B cell (primary cell): ENCODE data around the gene BLOC1S1. TPM values are rescaled to one million over a fixed set of nuclear protein-coding genes. Genes with fewer than 3 reads are reported as not detected.
"Not testable (repeated sequence)": the region's sequence is repeated elsewhere in the genome, so short reads cannot be mapped to it uniquely, and the experiment has no call there.

Source experiments
- ATAC-seq: fragments of 200-7000 bp; cut with Tn5 transposase; one replicate; pipeline ENCODE4 v1.10.0; 2021; ENCODE audit warnings: low read depth, mild to moderate bottlenecking, moderate number of reproducible peaks, moderate library complexity
- CTCF ChIA-PET: fragments of 350-600 bp; sonication (Branson Sonifier 250); formaldehyde crosslinking; loops from one replicate; lab custom pipeline; 2021; ENCODE audit warnings: antibody characterized with exemption, inconsistent platforms; lab: Charles Lee
- POLR2A ChIA-PET: fragments of 350-600 bp; sonication (Branson Sonifier 250); formaldehyde crosslinking; loops from one replicate; lab custom pipeline; 2021; ENCODE audit warnings: antibody characterized with exemption; lab: Charles Lee
- DNase-seq: peaks from one replicate; pipeline ENCODE4 v3.0.0; 2013
- H2AFZ ChIP-seq: 2 replicates; pipeline ENCODE4 v1.6.1; 2012; ENCODE audit warnings: mild to moderate bottlenecking, low read depth, low read length; ENCODE audit not compliant: insufficient read depth, poor library complexity, severe bottlenecking
- H3K27ac ChIP-seq, 2 donors: 1 replicate in 1 of 2; 2 replicates in 1 of 2; pipeline ENCODE4 v1.5.1; 2012 to 2013; ENCODE audit warnings: low read length in 2 of 2, mild to moderate bottlenecking in 2 of 2, moderate library complexity in 1 of 2
- H3K27me3 ChIP-seq, 4 experiments: fragments of 200-600 bp in 1 of 4; sonication (generic) in 1 of 4; replicated peaks in 1 of 4; 1 replicate in 2 of 4; 2 replicates in 2 of 4; pipeline versions ENCODE4 v1.6.1 to v1.7.0; 2013 to 2016; ENCODE audit warnings: low read length in 3 of 4, mild to moderate bottlenecking in 2 of 4, mixed read lengths in 1 of 4, moderate library complexity in 1 of 4; ENCODE audit not compliant: insufficient read depth in 4 of 4, control insufficient read depth in 3 of 4; ENCODE audit errors: control extremely low read depth in 1 of 4
- H3K36me3 ChIP-seq, 2 experiments: replicated peaks in 1 of 2; 1 replicate in 1 of 2; 2 replicates in 1 of 2; pipeline versions ENCODE4 v1.6.1 to v1.7.1; 2013; ENCODE audit warnings: low read length in 1 of 2; ENCODE audit not compliant: insufficient read depth in 2 of 2, control insufficient read depth in 1 of 2; ENCODE audit errors: control extremely low read depth in 1 of 2, extremely low read depth in 1 of 2
- H3K4me1 ChIP-seq, 2 donors: fragments of 200-600 bp in 1 of 2; sonication (generic) in 1 of 2; 1 replicate in 1 of 2; 2 replicates in 1 of 2; pipeline versions ENCODE4 v1.5.1 to v1.6.1; 2013 to 2017; ENCODE audit warnings: low read length in 2 of 2; ENCODE audit not compliant: control insufficient read depth in 2 of 2, insufficient read depth in 2 of 2
- H3K4me2 ChIP-seq: replicated peaks from 2 replicates; pipeline ENCODE3; 2012; ENCODE audit warnings: mild to moderate bottlenecking, low read depth, low read length; ENCODE audit not compliant: poor library complexity, severe bottlenecking
- H3K4me3 ChIP-seq, 5 experiments: fragments of 200-600 bp in 1 of 5; sonication (generic) in 1 of 5; 1 replicate in 3 of 5; 2 replicates in 2 of 5; pipeline versions ENCODE4 v1.5.1 to v1.7.0; 2011 to 2016; ENCODE audit warnings: low read length in 4 of 5, mild to moderate bottlenecking in 4 of 5, low read depth in 2 of 5, control low read depth in 1 of 5, moderate library complexity in 1 of 5; ENCODE audit not compliant: insufficient read depth in 1 of 5; ENCODE audit errors: control extremely low read depth in 1 of 5, extremely low read depth in 1 of 5
- H3K79me2 ChIP-seq: fragments of 200-600 bp; sonication (generic); one replicate; pipeline ENCODE4 v1.6.0; 2016; ENCODE audit warnings: low read length; ENCODE audit not compliant: control insufficient read depth, insufficient read depth
- H3K9ac ChIP-seq: fragments of 200-600 bp; sonication (generic); 2 replicates; pipeline ENCODE4 v1.6.1; 2017; ENCODE audit warnings: mild to moderate bottlenecking, low read length, moderate library complexity
- H3K9me3 ChIP-seq, 3 donors: one replicate each; pipeline versions ENCODE4 v1.6.1 to v1.7.1; 2013; ENCODE audit warnings: low read length in 2 of 3; ENCODE audit not compliant: control insufficient read depth in 2 of 3, insufficient read depth in 1 of 3; ENCODE audit errors: control extremely low read depth in 1 of 3
- H4K20me1 ChIP-seq: 2 replicates; pipeline ENCODE4 v1.6.0; 2012; ENCODE audit warnings: mild to moderate bottlenecking, low read length; ENCODE audit not compliant: insufficient read depth, control insufficient read depth, poor library complexity, severe bottlenecking
- H3K27ac Mint-ChIP-seq: one replicate; pipeline ENCODE4 v1.8.0; 2021; ENCODE audit warnings: mixed read lengths
- H3K27me3 Mint-ChIP-seq: one replicate; pipeline ENCODE4 v1.8.0; 2021; ENCODE audit warnings: mixed read lengths
- H3K4me1 Mint-ChIP-seq: one replicate; pipeline ENCODE4 v1.8.0; 2021; ENCODE audit warnings: mixed read lengths
- H3K4me3 Mint-ChIP-seq: one replicate; pipeline ENCODE4 v1.8.0; 2021; ENCODE audit warnings: mixed read lengths
- H3K9me3 Mint-ChIP-seq: one replicate; pipeline ENCODE4 v1.8.0; 2022; ENCODE audit warnings: mixed read lengths; ENCODE audit not compliant: insufficient read depth
- EZH2 ChIP-seq: IDR thresholded peaks from 2 replicates; pipeline ENCODE4 v1.6.1; 2012; ENCODE audit warnings: borderline replicate concordance, low read depth, mild to moderate bottlenecking, moderate library complexity, low read length; ENCODE audit not compliant: insufficient read depth, poor library complexity, severe bottlenecking
- WGBS: methylation state at CpG from one replicate; pipeline ENCODE4 v1.1.5; 2013; ENCODE audit warnings: missing lambda C conversion rate; ENCODE audit not compliant: insufficient coverage; 5-methylcytosine and 5-hydroxymethylcytosine counted together
- intact Hi-C: fragments of 100-400 bp; cut with micrococcal nuclease; formaldehyde crosslinking; loops from one replicate; pipeline ENCODE4 v1.10.0; 2022
- polyA plus RNA-seq: library from polyadenylated mRNA; depleted of rRNA; stranded (reverse); fragments of >200 nt; gene quantifications from 2 replicates; pipeline ENCODE4 v1.2.3, GENCODE V29; 2012
- total RNA-seq, 2 donors: library from RNA; stranded (reverse); fragments of 120-200 nt in 1 of 2; gene quantifications; 1 replicate in 1 of 2; 2 replicates in 1 of 2; pipeline versions ENCODE4 v1.2.3 to v1.2.4, GENCODE V29; 2013 to 2022
- TF ChIP-seq, protein P1 (sequence below): fragments of 200-600 bp; IDR thresholded peaks from one replicate; pipeline ENCODE4 v1.8.0; 2022; ENCODE audit warnings: antibody characterized with exemption, mild to moderate bottlenecking

BLOC1S1 gene
- total and polyA plus RNA-seq, 2 donors (not counting 1 experiment from before 2014, with no cell fraction given), result 71.1 to 229 TPM

DNA sequence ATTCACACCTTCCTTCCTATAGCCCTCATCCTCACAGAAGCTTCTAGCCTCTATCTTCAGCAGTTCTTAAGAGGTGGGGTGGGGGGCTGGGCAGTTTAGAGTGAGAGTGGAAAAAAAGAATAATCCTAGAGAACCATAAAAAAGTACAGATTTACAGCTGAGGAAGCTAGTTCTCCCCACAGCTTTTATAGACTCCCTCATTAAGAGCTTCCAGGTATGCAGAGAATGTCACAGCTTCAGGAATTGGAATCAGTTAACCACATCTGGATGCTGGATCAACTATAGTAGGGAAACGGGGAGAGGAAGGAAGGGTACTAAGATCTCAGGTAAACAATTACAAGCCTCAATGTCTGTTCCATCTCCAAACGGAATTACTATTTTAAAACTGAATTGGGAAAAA is 39.4 kb downstream of the BLOC1S1 start:
- Histone ChIP-seq H3K79me2 (no peaks in the 10 kb centered on the region), H2AFZ (no peak overlapping the region), H4K20me1 (peaks cover 4% of the 10 kb centered on the region), H3K27ac (no peak overlapping the region), H3K27me3 (no peaks in the 10 kb centered on the region), H3K36me3 (peaks cover 12 to 82% of the 10 kb centered on the region in 2 experiments), H3K9me3 (no peaks in the 10 kb centered on the region), H3K4me2 (no peak overlapping the region), H3K4me3 (no peak overlapping the region), H3K9ac (no peak overlapping the region), H3K4me1 (no peaks in the 10 kb centered on the region)
- TF ChIP-seq, protein P1, sequence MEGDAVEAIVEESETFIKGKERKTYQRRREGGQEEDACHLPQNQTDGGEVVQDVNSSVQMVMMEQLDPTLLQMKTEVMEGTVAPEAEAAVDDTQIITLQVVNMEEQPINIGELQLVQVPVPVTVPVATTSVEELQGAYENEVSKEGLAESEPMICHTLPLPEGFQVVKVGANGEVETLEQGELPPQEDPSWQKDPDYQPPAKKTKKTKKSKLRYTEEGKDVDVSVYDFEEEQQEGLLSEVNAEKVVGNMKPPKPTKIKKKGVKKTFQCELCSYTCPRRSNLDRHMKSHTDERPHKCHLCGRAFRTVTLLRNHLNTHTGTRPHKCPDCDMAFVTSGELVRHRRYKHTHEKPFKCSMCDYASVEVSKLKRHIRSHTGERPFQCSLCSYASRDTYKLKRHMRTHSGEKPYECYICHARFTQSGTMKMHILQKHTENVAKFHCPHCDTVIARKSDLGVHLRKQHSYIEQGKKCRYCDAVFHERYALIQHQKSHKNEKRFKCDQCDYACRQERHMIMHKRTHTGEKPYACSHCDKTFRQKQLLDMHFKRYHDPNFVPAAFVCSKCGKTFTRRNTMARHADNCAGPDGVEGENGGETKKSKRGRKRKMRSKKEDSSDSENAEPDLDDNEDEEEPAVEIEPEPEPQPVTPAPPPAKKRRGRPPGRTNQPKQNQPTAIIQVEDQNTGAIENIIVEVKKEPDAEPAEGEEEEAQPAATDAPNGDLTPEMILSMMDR, result no peak
- TF ChIP-seq EZH2, result no peak
- ChIA-PET CTCF (interaction anchor here (1.2 to 4.7 kb wide), 4 partner anchors 15 to 241 kb away, joined by 3 to 19 read pairs (median 4); no protein-coding TSS in a partner anchor), POLR2A (no interaction called here)
- ATAC-seq (no peak), DNase-seq (no peak)
- no peak overlapping the region for H3K4me3 Mint-ChIP-seq
- intact Hi-C loops, result no loop called here
- no peaks in the 10 kb centered on the region for H3K9me3 Mint-ChIP-seq
- no CpG with 5 or more reads among the region's 2 CpGs for WGBS
- H3K4me1 Mint-ChIP-seq, result no peaks in the 10 kb centered on the region
- no peak overlapping the region for H3K27ac Mint-ChIP-seq
- no peaks in the 10 kb centered on the region for H3K27me3 Mint-ChIP-seq

DNA sequence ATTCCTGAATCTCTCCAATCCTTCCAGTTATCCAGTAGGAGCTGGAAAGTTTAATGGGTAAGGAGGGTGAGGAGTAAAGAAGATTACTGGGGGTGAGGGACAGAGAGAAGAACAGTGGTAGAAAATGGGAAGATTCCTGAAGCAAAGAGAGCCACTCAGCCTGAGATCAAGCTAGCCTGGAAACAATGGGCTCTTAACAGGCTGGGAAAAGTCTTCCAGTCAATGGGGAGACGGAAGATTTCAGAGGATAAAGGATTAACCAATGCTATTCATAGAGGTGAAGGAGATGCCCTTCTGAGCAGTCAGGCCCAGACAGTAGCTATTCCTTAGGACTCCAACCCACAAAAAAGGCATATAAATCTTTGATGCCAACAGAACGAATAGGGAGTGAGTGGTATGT is 41.9 kb downstream of the BLOC1S1 start:
- H3K4me1 Mint-ChIP-seq, result no peaks in the 10 kb centered on the region
- intact Hi-C loops, result no loop called here
- Histone ChIP-seq H3K4me3 (no peak overlapping the region), H3K9me3 (no peaks in the 10 kb centered on the region), H3K79me2 (no peaks in the 10 kb centered on the region), H3K27ac (no peak overlapping the region), H3K27me3 (no peaks in the 10 kb centered on the region), H4K20me1 (peaks cover 4% of the 10 kb centered on the region), H2AFZ (no peak overlapping the region), H3K36me3 (peaks cover 14 to 78% of the 10 kb centered on the region in 2 experiments), H3K9ac (no peak overlapping the region), H3K4me2 (no peak overlapping the region), H3K4me1 (no peaks in the 10 kb centered on the region)
- no peaks in the 10 kb centered on the region for H3K9me3 Mint-ChIP-seq
- POLR2A ChIA-PET, result no interaction called here
- DNase-seq, result no peak
- WGBS, result no CpG with 5 or more reads among the region's 2 CpGs
- H3K27me3 Mint-ChIP-seq, result no peaks in the 10 kb centered on the region
- no peak for ATAC-seq
- TF ChIP-seq EZH2, result no peak
- TF ChIP-seq, protein P1, result no peak
- CTCF ChIA-PET, result interaction anchor here (1.4 to 2.2 kb wide), 2 partner anchors 12 to 19 kb away, joined by 5 to 12 read pairs; no protein-coding TSS in a partner anchor
- no peak overlapping the region for H3K27ac Mint-ChIP-seq
- no peak overlapping the region for H3K4me3 Mint-ChIP-seq

DNA sequence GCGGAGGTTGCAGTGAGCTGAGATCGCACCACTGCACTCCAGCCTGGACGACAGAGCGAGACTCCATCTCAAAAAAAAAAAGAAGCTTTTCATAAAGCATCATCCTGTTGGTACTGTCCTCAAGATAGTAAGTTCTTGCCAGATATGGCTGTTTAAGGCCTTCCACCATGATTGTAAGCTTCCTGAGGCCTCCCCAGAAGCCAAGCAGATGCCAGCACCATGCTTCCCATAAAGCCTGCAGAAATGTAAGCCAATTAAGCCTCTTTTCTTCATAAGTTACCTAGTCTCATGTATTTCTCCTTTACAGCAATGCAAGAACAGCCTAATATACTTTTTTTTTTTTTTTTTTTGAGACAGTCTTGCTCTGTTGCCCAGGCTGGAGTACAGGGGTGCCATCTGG is 42.7 kb downstream of the BLOC1S1 start:
- H3K27me3 Mint-ChIP-seq, H3K9me3 ChIP-seq, H3K4me1 ChIP-seq, H3K4me3 ChIP-seq, H4K20me1 ChIP-seq, H3K4me1 Mint-ChIP-seq, ATAC-seq, H3K79me2 ChIP-seq, H3K27ac ChIP-seq, H3K9me3 Mint-ChIP-seq, DNase-seq, H2AFZ ChIP-seq, H3K27me3 ChIP-seq, H3K27ac Mint-ChIP-seq, H3K4me2 ChIP-seq, intact Hi-C loops, H3K9ac ChIP-seq, H3K4me3 Mint-ChIP-seq: not testable (repeated sequence)
- peaks cover 11 to 79% of the 10 kb centered on the region in 2 experiments for H3K36me3 ChIP-seq
- ChIA-PET POLR2A (interaction anchor here (0.7 kb wide), 1 partner anchor 37 kb away, joined by 3 read pairs; no protein-coding TSS in a partner anchor), CTCF (interaction anchor here (1.1 kb wide), 1 partner anchor 175 kb away, joined by 3 read pairs; no protein-coding TSS in a partner anchor)
- WGBS, result no CpG with 5 or more reads among the region's 4 CpGs
